SK-N-SH (cell line): ENCODE measurements around the gene HPN. TPM values are rescaled to one million over a fixed set of nuclear protein-coding genes. Genes with fewer than 3 reads are reported as not detected.

Experiments
- CTCF ChIA-PET: fragments of 300-600, 350-600 bp; formaldehyde crosslinking; extraction: SDS; loops from one replicate; lab custom pipeline; 2021; lab: Yijun Ruan, JAX
- POLR2A ChIA-PET: fragments of 350-600 bp; sonication (Branson Sonifier 250); formaldehyde crosslinking; extraction: SDS; loops from one replicate; lab custom pipeline; 2020; ENCODE audit warnings: antibody characterized with exemption, inconsistent platforms; lab: Yijun Ruan, JAX
- DNase-seq: peaks from one replicate; pipeline ENCODE4 v3.0.0; 2012
- H2AFZ ChIP-seq: fragments of 200-600 bp; sonication (generic); 2 replicates; pipeline ENCODE4 v1.8.1; 2016; ENCODE audit warnings: antibody characterized with exemption, mild to moderate bottlenecking, low read depth
- H3F3A ChIP-seq: fragments of 200-600 bp; sonication (generic); replicated peaks from 2 replicates; pipeline ENCODE3; 2016; ENCODE audit warnings: antibody characterized with exemption, mild to moderate bottlenecking; ENCODE audit not compliant: insufficient read depth
- H3K27ac ChIP-seq, 2 experiments: fragments of 200-500 bp in 1 of 2; fragments of 200-600 bp in 1 of 2; sonication (Bioruptor generic) in 1 of 2; sonication (generic), shearing (Covaris generic) in 1 of 2; 2 replicates each; pipeline versions ENCODE4 v1.5.1 to v1.6.1; 2014 to 2016; ENCODE audit warnings: low read depth in 2 of 2, inconsistent platforms in 1 of 2, low read length in 1 of 2, mild to moderate bottlenecking in 1 of 2, mixed read lengths in 1 of 2
- H3K27me3 ChIP-seq: fragments of 200-600 bp; sonication (generic), shearing (Covaris generic); 2 replicates; pipeline ENCODE4 v1.6.1; 2016; ENCODE audit warnings: mixed run types; ENCODE audit not compliant: insufficient read depth
- H3K36me3 ChIP-seq, 2 experiments: fragments of 200-500 bp in 1 of 2; fragments of 200-600 bp in 1 of 2; sonication (Bioruptor generic) in 1 of 2; sonication (generic) in 1 of 2; replicated peaks in 1 of 2; 2 replicates each; pipeline versions ENCODE3 to v1.5.1; 2014 to 2016; ENCODE audit warnings: low read length in 1 of 2, mild to moderate bottlenecking in 1 of 2; ENCODE audit not compliant: insufficient read depth in 2 of 2, control insufficient read depth in 1 of 2
- H3K4me1 ChIP-seq, 2 experiments: fragments of 200-500 bp in 1 of 2; fragments of 200-600 bp in 1 of 2; sonication (Bioruptor generic) in 1 of 2; sonication (generic), shearing (Covaris generic) in 1 of 2; 2 replicates each; pipeline versions ENCODE4 v1.5.1 to v1.6.1; 2014 to 2016; ENCODE audit warnings: low read depth in 1 of 2, low read length in 1 of 2, mixed run types in 1 of 2; ENCODE audit not compliant: insufficient read depth in 2 of 2, control insufficient read depth in 1 of 2
- H3K4me2 ChIP-seq: fragments of 200-600 bp; sonication (generic), shearing (Covaris generic); 2 replicates; pipeline ENCODE4 v1.6.1; 2017; ENCODE audit warnings: mixed run types
- H3K4me3 ChIP-seq, 2 experiments: fragments of 200-500 bp in 1 of 2; fragments of 200-600 bp in 1 of 2; sonication (Bioruptor generic) in 1 of 2; sonication (generic), shearing (Covaris generic) in 1 of 2; 2 replicates each; pipeline versions ENCODE4 v1.5.1 to v1.8.1; 2014 to 2016; ENCODE audit warnings: low read depth in 2 of 2, inconsistent platforms in 1 of 2, low read length in 1 of 2, mild to moderate bottlenecking in 1 of 2, mixed read lengths in 1 of 2, moderate library complexity in 1 of 2
- H3K79me2 ChIP-seq: fragments of 200-600 bp; sonication (generic); 2 replicates; pipeline ENCODE4 v1.8.1; 2017; ENCODE audit warnings: mild to moderate bottlenecking; ENCODE audit not compliant: insufficient read depth
- H3K9ac ChIP-seq: fragments of 200-600 bp; sonication (generic); 2 replicates; pipeline ENCODE4 v1.6.1; 2017; ENCODE audit warnings: mixed run types
- H3K9me2 ChIP-seq: fragments of 200-600 bp; sonication (generic); 2 replicates; pipeline ENCODE4 v1.6.1; 2017; ENCODE audit warnings: mixed run types
- H3K9me3 ChIP-seq: fragments of 200-600 bp; sonication (generic); 2 replicates; pipeline ENCODE4 v1.6.1; 2017; ENCODE audit warnings: mixed run types, mild to moderate bottlenecking, moderate library complexity
- H4K20me1 ChIP-seq: fragments of 200-600 bp; sonication (generic); 2 replicates; pipeline ENCODE4 v1.6.1; 2017; ENCODE audit warnings: mild to moderate bottlenecking, mixed run types; ENCODE audit not compliant: insufficient read depth
- CHD2 ChIP-seq: fragments of 150-350 bp; IDR thresholded peaks from 2 replicates; pipeline ENCODE4 v1.6.1; 2018; ENCODE audit warnings: low read length; ENCODE audit not compliant: partially characterized antibody
- CTCF ChIP-seq: fragments of 200-600 bp; sonication (generic); IDR thresholded peaks from 2 replicates; pipeline ENCODE4 v1.6.1; 2017; ENCODE audit warnings: antibody characterized with exemption, mild to moderate bottlenecking, moderate library complexity
- ELF1 ChIP-seq: IDR thresholded peaks from 2 replicates; pipeline ENCODE4 v1.4.0; 2012
- FOXJ3 ChIP-seq: sonication (generic); formaldehyde crosslinking; IDR thresholded peaks from 2 replicates; pipeline ENCODE4 v1.5.1; 2020; ENCODE audit warnings: mild to moderate bottlenecking, missing genetic modification reagents
- GATA2 ChIP-seq: sonication (generic); formaldehyde crosslinking; IDR thresholded peaks from 2 replicates; pipeline ENCODE4 v1.5.0; 2020; ENCODE audit warnings: mild to moderate bottlenecking, missing genetic modification reagents
- MAX ChIP-seq: IDR thresholded peaks from 2 replicates; pipeline ENCODE4 v1.4.0; 2012; ENCODE audit warnings: low read depth
- MEF2A ChIP-seq: IDR thresholded peaks from 2 replicates; pipeline ENCODE4 v1.4.0; 2012; ENCODE audit warnings: low read depth, borderline replicate concordance
- MXI1 ChIP-seq: IDR thresholded peaks from 2 replicates; pipeline ENCODE4 v1.6.1; 2012; ENCODE audit warnings: mild to moderate bottlenecking, low read depth, low read length, improper control_type of control experiment
- PBX3 ChIP-seq: IDR thresholded peaks from 2 replicates; pipeline ENCODE4; 2012
- POLR2AphosphoS5 ChIP-seq: IDR thresholded peaks from 2 replicates; pipeline ENCODE4 v1.6.1; 2012; ENCODE audit warnings: low read depth, low read length
- RAD21 ChIP-seq: IDR thresholded peaks from 2 replicates; pipeline ENCODE4 v1.6.1; 2012; ENCODE audit warnings: mild to moderate bottlenecking, low read length
- RCOR1 ChIP-seq: fragments of 150-350 bp; IDR thresholded peaks from 2 replicates; pipeline ENCODE4 v1.6.1; 2017; ENCODE audit warnings: antibody characterized with exemption, low read length
- REST ChIP-seq: IDR thresholded peaks from 2 replicates; pipeline ENCODE4 v1.6.1; 2012; ENCODE audit warnings: mild to moderate bottlenecking, low read depth, low read length, moderate library complexity
- RFX5 ChIP-seq: IDR thresholded peaks from 2 replicates; pipeline ENCODE4 v1.6.1; 2012; ENCODE audit warnings: mild to moderate bottlenecking, improper control_type of control experiment, low read length
- SMC3 ChIP-seq: IDR thresholded peaks from 2 replicates; pipeline ENCODE4 v1.6.1; 2012; ENCODE audit warnings: low read depth, low read length, improper control_type of control experiment
- TCF12 ChIP-seq: IDR thresholded peaks from 2 replicates; pipeline ENCODE4 v1.4.0; 2012
- USF1 ChIP-seq: IDR thresholded peaks from 2 replicates; pipeline ENCODE4 v1.4.0; 2012; ENCODE audit warnings: low read depth, borderline replicate concordance
- YY1 ChIP-seq: IDR thresholded peaks from 2 replicates; pipeline ENCODE4 v1.4.0; 2012; ENCODE audit warnings: low read depth, mild to moderate bottlenecking
- ZBTB33 ChIP-seq: IDR thresholded peaks from 2 replicates; pipeline ENCODE4 v1.4.0; 2012; ENCODE audit warnings: low read depth, borderline replicate concordance
- WGBS: methylation state at CpG from one replicate; pipeline ENCODE4 v1.1.6; 2017; ENCODE audit warnings: low lambda C conversion rate; 5-methylcytosine and 5-hydroxymethylcytosine counted together
- polyA plus RNA-seq, 3 experiments: library from polyadenylated mRNA; depleted of rRNA; stranded (reverse); fragments of >200 nt; gene quantifications; 2 replicates each; pipeline ENCODE4 v1.2.3, GENCODE V29; 2012

The HPN gene
- polyA plus RNA-seq, 1 of the 3 experiments (the other 2 are of a cell fraction): 0.05 TPM

GRCh38 chr19:35089554-35089953 lies 48.0 kb downstream of the HPN start (continued):
- TF ChIP-seq ZBTB33 (no peak), SMC3 (no peak), FOXJ3 (no peak), PBX3 (no peak)

- no peaks in the 10 kb centered on the region for H3K27me3 ChIP-seq
- DNase-seq: no peak
- H3K79me2 ChIP-seq: no peaks in the 10 kb centered on the region
- no peaks in the 10 kb centered on the region for H3F3A ChIP-seq
- no peaks in the 10 kb centered on the region for H3K36me3 ChIP-seq
- H2AFZ ChIP-seq: no peak overlapping the region
- no peak overlapping the region for H3K4me2 ChIP-seq
- no peaks in the 10 kb centered on the region for H3K9me3 ChIP-seq
- no peak overlapping the region for H3K27ac ChIP-seq
- H3K9me2 ChIP-seq: no peaks in the 10 kb centered on the region
- WGBS: 42% methylated on average over 9 of the region's 9 CpGs
- H3K9ac ChIP-seq: no peak overlapping the region
- no peaks in the 10 kb centered on the region for H4K20me1 ChIP-seq
- CTCF ChIA-PET: interaction anchor here (0.7 to 5.0 kb wide), 12 partner anchors 9 to 67 kb away, joined by 3 to 49 read pairs (median 6); partner anchors contain the start of genes FXYD3 and LGI4
- no peak overlapping the region for H3K4me3 ChIP-seq
- peaks cover 10 to 15% of the 10 kb centered on the region in 2 experiments; a peak in 2 of 4 replicates for H3K4me1 ChIP-seq
- POLR2A ChIA-PET: no interaction called here
- no peak for TF ChIP-seq MEF2A
- TF ChIP-seq MAX: no peak
- no peak for TF ChIP-seq RAD21
- no peak for TF ChIP-seq CHD2
- TF ChIP-seq YY1: no peak
- no peak for TF ChIP-seq REST
- TF ChIP-seq ELF1: no peak
- no peak for TF ChIP-seq ZBTB33
- no peak for TF ChIP-seq RCOR1
- TF ChIP-seq GATA2: no peak
- TF ChIP-seq RFX5: no peak
- TF ChIP-seq POLR2AphosphoS5: no peak
- no peak for TF ChIP-seq MXI1
- TF ChIP-seq TCF12: no peak
- TF ChIP-seq USF1: no peak
- TF ChIP-seq CTCF: no peak
- TF ChIP-seq PBX3: no peak
Measured at GRCh38 chr19:35090160-35090505, 48.6 kb downstream of the HPN start.
